ENCODE measurements around the gene USP32. TPM values are rescaled to one million over a fixed set of nuclear protein-coding genes. Genes with fewer than 3 reads are reported as not detected.

USP32 gene
- total and polyA plus RNA-seq, 2 donors (not counting 3 experiments of a cell fraction or from before 2014, with no cell fraction given) = 15.7 to 52.9 TPM

GRCh38 chr17:60362329-60362728 lies 29.6 kb downstream of the USP32 start:
- no peak overlapping the region for H3K4me2 ChIP-seq (ENCODE audit: insufficient read depth, low read length)
- no peak overlapping the region for H3K27ac ChIP-seq (ENCODE audit: insufficient read depth, low read depth, low read length)
- ChIA-PET POLR2A (no interaction called here), CTCF (interaction anchor here (0.7 kb wide), 1 partner anchor 131 kb away, joined by 3 read pairs; no protein-coding TSS in a partner anchor)
- H3K27me3 ChIP-seq (ENCODE audit: control insufficient read depth in 2 of 2, insufficient read depth in 2 of 2, low read length in 2 of 2) = no peaks in the 10 kb centered on the region
- H3K9me1 ChIP-seq (replicated peaks; ENCODE audit: control insufficient read depth, extremely low read depth, insufficient read depth, low read length) = no peaks in the 10 kb centered on the region
- no peak overlapping the region for H2AFZ ChIP-seq (ENCODE audit: low read depth, low read length)
- dilution Hi-C loops (cut with MboI; ENCODE audit: extremely low pct_ligation_motif_present, low sequenced_read_pairs) = no loop called here
- no peaks in the 10 kb centered on the region for H3K36me3 ChIP-seq (ENCODE audit: control insufficient read depth in 2 of 2, extremely low read depth in 1 of 2, insufficient read depth in 2 of 2, low read length in 2 of 2)
- no peak overlapping the region for H3K9ac ChIP-seq (replicated peaks; ENCODE audit: extremely low read depth, insufficient read depth, low read length)
- H4K20me1 ChIP-seq (replicated peaks; ENCODE audit: control insufficient read depth, extremely low read depth, insufficient read depth, low read length) = no peaks in the 10 kb centered on the region
- H3K4me3 ChIP-seq (replicated peaks in 1 of 3; ENCODE audit: insufficient read depth in 1 of 3, low read depth in 1 of 3, low read length in 3 of 3) = no peak overlapping the region
- DNase-seq (ENCODE audit: low read depth, low spot score) (no peak), FAIRE-seq (no peak)
- TF ChIP-seq EZH2 (IDR thresholded peaks at IDR 0.05; ENCODE audit: borderline replicate concordance, low read depth, low read length, severe bottlenecking) (no peak), GATA2 (IDR thresholded peaks at IDR 0.05; ENCODE audit: insufficient read depth, insufficient read length, low read depth, low read length) (no peak), MYC (IDR thresholded peaks at IDR 0.05; ENCODE audit: low read depth, low read length) (no peak), MAX (IDR thresholded peaks at IDR 0.05; ENCODE audit: insufficient read depth, insufficient read length) (no peak), POLR2AphosphoS5 (IDR thresholded peaks at IDR 0.05; ENCODE audit: insufficient read depth, low read depth, low read length) (no peak), CTCF (IDR thresholded peaks at IDR 0.05; ENCODE audit: extremely low read depth in 1 of 2, insufficient read depth in 1 of 2, low read depth in 1 of 2, low read length in 2 of 2) (no peak), FOS (IDR thresholded peaks at IDR 0.05; ENCODE audit: borderline replicate concordance, insufficient read depth, low read length) (no peak), POLR2A (IDR thresholded peaks at IDR 0.05; ENCODE audit: low read depth, low read length) (no peak), JUN (IDR thresholded peaks at IDR 0.05; ENCODE audit: borderline replicate concordance, insufficient read depth, insufficient read length, low read depth) (no peak)
- peaks cover 25% of the 10 kb centered on the region for H3K79me2 ChIP-seq (ENCODE audit: control insufficient read depth, insufficient read depth, low read length)
- BruUV-seq (replicated peaks) = no TSS peak
- H3K4me1 ChIP-seq (ENCODE audit: control insufficient read depth, extremely low read depth, insufficient read depth, low read length) = no peaks in the 10 kb centered on the region
- intact Hi-C loops (cut with micrococcal nuclease) = no loop called here
- no peaks in the 10 kb centered on the region for H3K9me3 ChIP-seq (replicated peaks; ENCODE audit: control insufficient read depth, insufficient read depth, low read length)

Data from endothelial cell of umbilical vein (primary cell).